GM19452 (cell line): ENCODE data around the gene TLE4.
"Not testable (repeated sequence)": the region's sequence is repeated elsewhere in the genome, so short reads cannot be mapped to it uniquely, and the experiment has no call there.

Experiments
- ATAC-seq: cut with Tn5 transposase; IDR thresholded peaks from one replicate; pipeline ENCODE4 v1.9.1; 2021; ENCODE audit not compliant: unreplicated experiment

Gene TLE4

GRCh38 chr9:79571309-79572031 lies at the start of gene TLE4:
Gene TLE4, plus strand, starts transcription at chr9:79571965. Its CDS starts 826 bp downstream, at chr9:79572791.
- ATAC-seq: peak; percentile 86

GRCh38 chr9:79522793-79523192 lies 49.0 kb upstream of the TLE4 start:
- no peak for ATAC-seq

GRCh38 chr9:79524266-79524665 lies 47.5 kb upstream of the TLE4 start:
- no peak for ATAC-seq

GRCh38 chr9:79526149-79526672 lies 45.6 kb upstream of the TLE4 start:
- ATAC-seq: no peak

GRCh38 chr9:79535534-79535933 lies 36.2 kb upstream of the TLE4 start:
- no peak for ATAC-seq

- ATAC-seq: no peak
Observed at GRCh38 chr9:79537838-79538237, 33.9 kb upstream of the TLE4 start.

- no peak for ATAC-seq
Observed at GRCh38 chr9:79542735-79543620, 28.8 kb upstream of the TLE4 start.

GRCh38 chr9:79544375-79544774 lies 27.4 kb upstream of the TLE4 start:
- not testable (repeated sequence) for ATAC-seq

- ATAC-seq: no peak
Observed at GRCh38 chr9:79551586-79551985, 20.2 kb upstream of the TLE4 start.

- ATAC-seq: no peak
Observed at GRCh38 chr9:79551994-79552393, 19.8 kb upstream of the TLE4 start.

GRCh38 chr9:79555474-79556089 lies 16.2 kb upstream of the TLE4 start:
- no peak for ATAC-seq

- ATAC-seq: no peak
Observed at GRCh38 chr9:79559495-79560181, 12.1 kb upstream of the TLE4 start.

- no peak for ATAC-seq
Observed at GRCh38 chr9:79562749-79563386, 8.9 kb upstream of the TLE4 start.

- ATAC-seq: no peak
Observed at GRCh38 chr9:79564105-79564504, 7.7 kb upstream of the TLE4 start.

- peak; percentile 97 for ATAC-seq
Observed at GRCh38 chr9:79565245-79565644, 6.5 kb upstream of the TLE4 start.

- no peak for ATAC-seq
Observed at GRCh38 chr9:79567671-79568098, 4.1 kb upstream of the TLE4 start.

- no peak for ATAC-seq
Observed at GRCh38 chr9:79568337-79569101, 3.2 kb upstream of the TLE4 start.

- ATAC-seq: no peak
Observed at GRCh38 chr9:79569814-79570447, 1.8 kb upstream of the TLE4 start.
